NK-92 (cell line): ENCODE measurements around the gene MBP.
"Not testable (repeated sequence)": the region's sequence is repeated elsewhere in the genome, so short reads cannot be mapped to it uniquely, and the experiment has no call there.

ENCODE experiments used
- DNase-seq: peaks from one replicate; lab custom pipeline; 2025; ENCODE audit not compliant: unreplicated experiment; lab: John Stamatoyannopoulos, UW

Gene MBP

DNA sequence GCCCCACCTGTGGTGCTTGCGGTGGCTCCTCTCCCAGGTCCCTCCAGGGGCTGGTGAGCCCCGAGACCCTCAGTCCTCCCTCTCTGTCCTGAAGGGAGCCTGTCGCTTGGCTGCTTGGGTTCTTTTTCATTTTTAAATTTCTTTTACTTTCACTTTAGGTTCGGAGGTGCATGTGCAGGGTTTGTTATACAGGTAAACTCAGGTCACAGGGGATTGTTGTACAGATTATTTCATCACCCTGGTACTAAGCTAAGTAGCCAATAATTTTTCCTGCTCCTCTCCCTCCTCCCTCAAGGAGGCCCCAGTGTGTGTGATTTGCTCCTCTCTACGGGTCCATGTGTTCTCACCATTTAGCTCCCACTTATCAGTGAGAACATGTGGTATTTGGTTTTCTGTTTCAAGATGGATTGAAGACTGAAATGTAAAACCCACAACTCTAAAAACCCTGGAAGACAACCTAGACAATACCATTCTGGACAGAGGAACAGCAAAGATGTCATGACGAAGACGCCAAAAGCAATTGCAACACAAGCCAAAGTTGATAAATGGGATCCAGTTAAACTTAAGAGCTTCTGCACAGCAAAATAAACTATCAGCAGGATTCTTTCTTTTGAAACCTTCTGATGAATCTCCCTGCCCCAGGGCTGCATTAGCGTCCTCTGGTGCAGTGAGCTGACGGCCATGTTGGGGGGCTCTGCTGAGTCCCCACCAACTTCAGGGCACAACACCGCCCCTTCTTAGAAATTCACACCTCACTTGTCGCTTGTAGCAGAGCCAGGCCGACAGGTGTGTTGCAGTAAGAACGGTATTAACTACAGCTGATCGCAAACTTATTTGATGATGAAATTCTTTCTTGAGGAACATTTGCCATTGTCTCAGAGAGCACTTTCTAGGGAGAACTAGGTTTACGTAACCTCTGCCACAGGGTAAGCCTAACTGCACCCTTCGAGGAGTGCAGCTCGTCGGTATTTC lies 174.9 kb downstream of the MBP start:
- no peak for DNase-seq

DNA sequence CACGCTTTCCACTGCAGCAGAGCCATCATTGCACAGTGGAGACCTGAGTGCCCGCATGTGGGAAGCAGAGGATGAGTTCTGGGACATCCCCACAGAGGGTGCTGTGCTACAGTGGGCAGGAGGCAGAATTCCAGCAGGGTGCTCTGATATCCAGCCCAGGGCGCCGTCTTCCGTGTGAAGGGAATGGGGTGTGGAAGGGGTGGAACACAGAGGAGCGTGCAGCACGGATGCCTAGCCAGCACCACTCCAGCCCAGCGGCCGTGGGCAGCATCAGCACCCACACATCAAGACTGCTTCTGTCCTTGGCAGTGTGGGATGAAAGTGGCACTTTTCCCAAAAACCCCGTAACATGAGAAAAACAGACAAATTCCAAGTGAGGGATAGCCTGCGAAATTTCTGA lies 175.9 kb downstream of the MBP start:
- DNase-seq, result no peak

DNA sequence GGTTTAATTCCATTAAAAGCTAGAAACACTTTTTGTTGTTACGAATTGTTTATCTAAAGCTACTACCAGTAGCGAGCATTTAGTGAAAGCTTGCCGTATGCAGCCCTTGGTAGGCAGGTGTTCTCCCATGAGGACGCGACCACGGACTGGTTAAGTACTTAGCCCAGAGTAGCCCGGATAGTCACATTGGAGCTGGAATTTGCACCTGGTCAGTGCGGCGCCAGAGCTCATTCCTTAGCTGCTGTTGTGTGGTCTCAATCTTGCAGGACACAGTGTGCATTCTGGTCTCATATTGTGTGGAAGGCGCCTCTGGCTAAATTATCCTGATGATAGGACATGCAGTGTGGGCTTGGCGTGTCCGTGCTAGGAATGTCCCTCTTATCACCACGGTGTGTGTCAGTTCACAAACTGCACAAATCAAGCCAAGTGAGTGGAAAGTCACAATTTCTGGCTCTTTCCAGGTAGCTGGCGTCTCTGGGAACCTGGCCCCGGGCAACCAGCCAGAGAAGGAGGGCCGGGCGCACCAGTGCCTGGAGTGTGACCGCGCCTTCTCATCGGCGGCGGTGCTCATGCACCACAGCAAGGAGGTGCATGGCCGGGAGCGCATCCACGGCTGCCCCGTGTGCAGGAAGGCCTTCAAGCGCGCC lies 176.9 kb downstream of the MBP start:
- no peak for DNase-seq

DNA sequence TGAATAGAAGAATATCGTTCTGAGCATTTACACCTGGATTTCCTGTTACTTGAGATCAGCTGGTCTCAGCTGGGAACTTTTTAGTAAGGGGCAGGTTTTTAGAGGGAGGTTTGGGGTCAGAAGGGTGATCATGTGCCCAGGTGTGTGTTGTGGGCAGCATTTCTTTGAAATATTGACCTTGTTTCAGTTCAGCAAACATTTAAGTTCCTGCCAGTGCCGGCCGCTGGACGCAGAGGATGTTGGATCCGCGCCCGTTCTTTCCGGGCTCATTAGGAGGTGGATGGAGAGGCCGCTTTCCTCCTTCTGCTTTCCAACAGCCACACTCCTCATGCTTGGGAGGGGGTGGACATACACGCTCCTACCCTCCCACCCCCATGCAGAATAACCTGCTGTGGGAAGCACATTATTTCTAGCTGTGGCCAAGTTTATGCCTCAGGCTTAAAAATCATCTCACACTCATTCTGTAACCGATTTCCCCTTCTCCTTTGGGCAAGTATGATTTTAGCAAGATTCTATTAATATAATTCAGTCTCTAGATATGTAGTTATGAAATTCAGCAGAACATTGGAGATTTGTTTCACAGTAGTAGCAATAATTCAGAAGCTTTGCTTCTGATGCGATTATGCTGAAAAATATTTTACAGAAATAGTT lies 178.9 kb downstream of the MBP start:
- DNase-seq, result no peak

DNA sequence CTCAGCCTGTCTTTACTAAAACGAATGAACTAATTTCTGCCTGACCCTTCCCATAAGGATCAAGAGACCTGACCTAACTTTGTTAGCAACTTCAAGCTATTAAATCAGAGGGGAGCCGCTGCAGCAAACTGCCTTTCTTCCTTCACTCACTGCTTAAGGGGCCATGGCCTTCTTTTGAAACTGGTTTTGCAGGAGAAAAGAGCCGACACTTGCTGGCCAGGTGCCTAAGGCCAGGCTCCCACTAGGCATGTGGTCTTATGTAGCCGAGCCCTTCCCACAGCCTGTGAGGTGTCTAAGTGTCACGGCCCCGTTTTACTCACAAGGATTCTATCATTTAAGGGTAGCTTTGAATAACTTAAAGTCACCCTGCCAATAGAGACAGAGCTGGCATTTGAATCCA lies 179.4 kb downstream of the MBP start:
- no peak for DNase-seq

DNA sequence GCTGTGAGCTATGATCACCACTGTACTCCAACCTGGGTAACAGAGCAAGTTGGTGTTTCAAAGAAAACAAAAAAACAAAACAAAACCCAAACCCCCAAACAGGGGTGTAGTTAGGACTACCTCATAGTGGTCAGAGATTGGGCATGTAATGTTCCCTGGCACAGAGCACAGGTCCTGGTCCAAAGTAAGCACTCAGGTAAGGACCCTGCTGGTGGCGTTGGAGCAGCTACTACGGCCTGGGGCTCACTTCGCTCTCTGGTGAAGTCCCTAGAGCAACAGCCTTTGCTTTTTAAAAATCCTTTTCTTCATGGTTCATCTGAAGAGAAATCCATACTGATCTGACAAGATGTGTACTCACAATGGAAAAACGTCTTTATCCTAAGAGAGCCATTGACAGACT lies 179.8 kb downstream of the MBP start:
- DNase-seq, result no peak

DNA sequence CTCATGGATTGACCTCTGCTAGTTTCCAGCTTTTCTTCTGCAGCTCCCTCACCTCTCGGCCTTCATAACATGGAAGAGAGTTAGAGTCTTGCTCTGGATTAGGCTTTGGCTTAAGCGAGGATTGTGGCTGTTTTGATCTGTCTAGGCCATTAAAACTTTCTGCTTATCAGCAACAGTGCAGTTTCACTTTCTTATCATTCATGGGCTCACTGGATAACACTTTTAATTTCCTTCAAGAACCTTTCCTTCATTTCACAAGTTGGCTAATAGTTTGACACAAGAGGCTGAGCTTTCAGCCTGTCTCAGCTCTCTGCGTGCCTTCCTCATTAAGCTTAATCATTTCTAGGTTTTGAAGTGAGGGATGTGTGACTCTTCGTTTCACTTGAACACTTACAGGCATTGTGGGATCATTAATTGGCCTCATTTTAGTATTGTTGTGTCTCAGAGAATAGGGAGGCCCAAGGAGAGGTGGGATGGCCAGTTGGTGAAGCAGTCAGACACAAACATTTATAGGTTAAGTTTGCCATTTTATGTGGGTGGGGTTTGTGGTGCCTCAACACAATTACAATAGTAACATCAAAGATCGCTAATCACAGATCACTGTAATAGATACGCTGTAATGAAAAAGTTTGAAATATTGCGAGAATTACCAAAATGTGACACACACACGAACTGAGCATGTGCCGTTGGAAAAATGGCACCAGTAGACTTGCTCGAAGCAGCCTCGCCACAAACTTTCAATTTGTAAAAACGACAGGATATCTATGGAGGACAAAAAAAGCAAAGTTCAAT lies 180.9 kb downstream of the MBP start:
- no peak for DNase-seq

DNA sequence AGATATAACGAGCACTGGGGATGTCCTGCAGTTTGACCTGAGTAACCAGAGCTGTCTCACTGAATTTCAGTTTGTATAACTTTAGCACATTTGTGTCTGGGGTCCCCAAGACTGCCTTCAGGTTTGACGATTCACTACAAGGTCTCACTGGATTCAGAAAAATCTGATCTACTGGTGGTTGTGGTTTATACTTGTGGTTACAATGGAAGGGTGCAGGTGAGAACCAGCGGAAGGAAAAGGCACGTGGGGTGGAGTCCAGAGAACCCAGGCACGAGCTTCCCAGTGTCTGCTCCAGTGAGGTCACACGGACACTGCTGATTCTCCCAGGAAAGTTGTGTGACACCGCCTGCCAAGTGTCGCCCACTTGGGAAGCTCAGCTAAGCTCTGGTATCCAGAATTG lies 184.2 kb downstream of the MBP start:
- DNase-seq, result no peak

DNA sequence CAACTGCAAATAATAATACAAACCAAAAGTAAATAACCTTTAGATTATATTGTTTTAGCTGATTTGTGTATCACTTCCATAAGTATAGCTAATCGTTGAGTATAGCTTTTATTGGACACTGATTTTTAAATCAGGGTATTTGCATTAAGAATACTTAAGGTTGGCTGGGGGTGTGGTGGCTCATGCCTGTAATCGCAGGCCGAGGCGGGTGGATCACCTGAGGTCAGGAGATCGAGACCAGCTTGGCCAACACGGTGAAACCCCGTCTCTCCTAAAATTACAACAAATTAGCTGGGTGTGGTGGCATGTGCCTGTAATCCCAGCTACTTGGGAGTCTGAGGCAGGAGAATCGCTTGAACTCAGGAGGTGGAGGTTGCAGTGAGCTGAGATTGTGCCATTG lies 188.2 kb downstream of the MBP start:
- DNase-seq, result not testable (repeated sequence)

DNA sequence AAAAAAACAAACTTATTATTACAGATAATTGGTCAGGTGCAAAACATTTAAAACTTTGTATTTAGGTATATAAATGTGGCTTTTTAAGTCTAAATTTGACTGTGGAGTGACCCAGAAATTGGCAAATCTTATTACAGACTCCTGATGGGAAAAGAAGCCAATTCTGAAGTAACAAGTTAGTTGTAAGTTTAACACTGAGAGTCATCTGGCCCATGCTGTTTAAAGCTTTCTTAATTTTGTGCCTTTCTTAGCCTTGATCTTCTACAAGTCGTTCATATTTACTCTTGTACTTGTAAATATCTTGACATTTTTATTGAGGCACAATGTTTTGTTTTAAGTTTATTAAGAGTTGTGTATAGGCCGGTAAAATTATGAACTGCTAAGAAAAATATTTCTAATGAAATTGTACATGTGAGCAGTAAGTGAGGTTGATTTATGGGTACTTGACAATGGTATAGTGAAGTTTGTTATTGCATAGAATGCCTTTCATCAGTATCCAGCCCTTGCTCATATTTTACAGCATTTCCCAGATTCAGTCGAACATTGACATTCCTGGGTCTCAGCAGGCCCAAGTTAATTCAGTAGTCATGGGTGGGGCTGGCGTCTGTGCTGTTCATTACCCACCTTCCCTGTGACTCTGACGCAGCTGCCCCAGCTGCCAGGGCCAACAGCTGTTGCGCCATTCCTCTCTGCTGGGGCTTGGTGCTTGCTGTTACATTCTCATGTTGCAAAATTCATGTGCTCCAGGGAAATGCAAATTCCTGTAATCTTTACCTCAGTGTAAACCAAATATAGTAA lies 188.8 kb downstream of the MBP start:
- DNase-seq, result no peak

DNA sequence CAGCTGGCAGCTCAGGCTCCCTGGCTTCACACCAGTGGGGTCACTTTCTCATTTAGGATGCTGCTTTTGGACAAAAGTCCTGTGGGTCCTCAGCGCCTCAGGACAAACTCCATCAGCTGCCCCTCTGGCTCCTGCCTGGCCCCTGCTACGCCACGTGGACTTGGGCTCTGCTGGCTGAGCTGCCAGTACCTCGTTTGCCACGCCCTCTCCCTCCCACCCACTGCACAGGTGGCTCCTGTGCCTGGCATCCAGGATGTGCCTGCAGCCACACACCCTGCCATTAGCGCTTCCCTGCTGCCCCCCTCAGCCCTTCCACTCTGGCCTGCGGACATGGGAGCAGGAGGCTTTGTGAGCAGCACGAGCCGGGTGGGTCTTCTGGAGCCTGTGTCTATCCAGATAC lies 191.3 kb downstream of the MBP start:
- no peak for DNase-seq

DNA sequence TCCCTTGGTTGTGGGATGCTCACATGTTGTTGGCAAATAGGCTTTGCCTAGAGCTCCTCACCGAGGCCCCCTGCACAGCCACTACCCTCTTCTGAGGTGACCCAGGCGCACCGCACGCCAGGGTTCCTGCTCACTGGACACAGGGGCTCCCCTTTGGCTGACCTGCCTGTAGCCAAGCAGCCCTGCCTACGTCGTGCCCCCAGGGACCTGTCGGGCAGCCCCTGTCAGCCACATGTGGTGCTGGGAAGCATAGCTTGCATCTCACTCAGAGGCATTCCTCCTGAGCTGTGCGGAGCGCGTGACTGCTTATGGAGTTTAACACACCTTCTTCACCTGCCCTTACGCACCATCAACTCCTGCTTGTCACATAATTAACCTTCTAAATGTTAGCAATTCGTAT lies 194.0 kb downstream of the MBP start:
- DNase-seq, result no peak

DNA sequence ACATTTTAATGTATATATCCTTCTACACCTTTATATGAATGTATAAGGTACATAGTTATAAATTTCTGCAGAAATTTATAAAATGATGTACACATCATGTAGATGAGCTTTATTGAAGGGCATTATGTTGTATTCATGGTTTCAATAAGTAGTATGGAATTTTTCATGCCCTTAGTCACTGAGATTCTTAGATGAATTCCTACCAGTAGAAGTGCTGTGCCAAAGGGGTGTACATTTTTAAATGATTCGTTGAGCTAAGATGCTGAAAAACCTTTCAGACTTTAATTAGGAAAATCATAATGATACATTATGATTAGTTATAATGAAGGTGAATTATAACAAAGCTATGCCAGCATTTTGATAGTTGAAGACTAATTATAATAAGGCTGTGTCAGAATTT lies 195.0 kb downstream of the MBP start:
- no peak for DNase-seq

DNA sequence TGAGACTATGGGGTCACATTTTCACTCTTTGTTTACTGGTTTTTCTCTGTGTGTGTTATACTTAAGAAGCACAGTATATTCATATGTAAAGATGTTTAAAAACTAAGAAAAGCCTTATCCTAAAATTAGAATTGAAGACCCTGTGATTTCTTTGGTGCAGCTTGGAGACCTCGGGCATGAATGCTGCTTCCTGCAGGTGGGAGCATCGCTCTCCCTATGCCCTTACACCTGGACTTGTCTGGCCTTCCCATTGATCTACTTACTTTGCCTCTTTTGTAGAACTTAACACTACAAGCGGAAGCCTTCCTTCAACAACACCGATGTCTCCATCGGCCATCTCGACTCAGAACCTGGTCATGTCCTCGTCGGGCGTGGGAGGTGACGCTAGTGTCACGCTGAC lies 195.7 kb downstream of the MBP start:
- DNase-seq, result no peak

DNA sequence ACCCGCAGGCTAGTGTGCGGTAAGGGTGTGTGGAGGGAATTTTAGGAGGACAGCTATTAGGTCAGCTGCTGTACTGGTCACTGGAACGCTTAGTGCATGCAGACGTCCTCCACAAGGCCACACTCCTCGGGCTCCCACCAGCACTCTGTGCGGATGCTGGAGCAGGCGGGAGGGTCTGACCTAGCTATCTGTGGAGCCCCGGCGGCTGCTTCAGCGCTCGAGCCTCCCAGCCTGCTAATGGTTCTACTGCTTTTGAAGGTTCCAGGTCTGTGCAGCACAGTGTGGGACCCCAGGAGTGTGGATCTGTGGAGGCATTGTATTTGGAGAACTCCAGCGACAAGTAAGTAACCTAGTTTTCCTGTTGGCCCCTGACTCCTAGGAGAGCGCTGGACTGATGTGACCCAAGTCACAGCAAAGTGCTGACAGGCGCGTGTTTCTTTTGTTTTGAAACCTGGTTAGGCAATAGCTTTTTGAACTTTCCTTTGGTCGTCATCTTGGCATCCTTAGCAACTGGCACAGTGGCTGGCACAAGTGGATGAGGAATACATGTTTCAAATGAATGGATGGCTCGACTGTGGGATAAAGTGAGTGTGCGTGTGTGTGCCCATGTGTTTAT lies 196.8 kb downstream of the MBP start:
- DNase-seq, result no peak

DNA sequence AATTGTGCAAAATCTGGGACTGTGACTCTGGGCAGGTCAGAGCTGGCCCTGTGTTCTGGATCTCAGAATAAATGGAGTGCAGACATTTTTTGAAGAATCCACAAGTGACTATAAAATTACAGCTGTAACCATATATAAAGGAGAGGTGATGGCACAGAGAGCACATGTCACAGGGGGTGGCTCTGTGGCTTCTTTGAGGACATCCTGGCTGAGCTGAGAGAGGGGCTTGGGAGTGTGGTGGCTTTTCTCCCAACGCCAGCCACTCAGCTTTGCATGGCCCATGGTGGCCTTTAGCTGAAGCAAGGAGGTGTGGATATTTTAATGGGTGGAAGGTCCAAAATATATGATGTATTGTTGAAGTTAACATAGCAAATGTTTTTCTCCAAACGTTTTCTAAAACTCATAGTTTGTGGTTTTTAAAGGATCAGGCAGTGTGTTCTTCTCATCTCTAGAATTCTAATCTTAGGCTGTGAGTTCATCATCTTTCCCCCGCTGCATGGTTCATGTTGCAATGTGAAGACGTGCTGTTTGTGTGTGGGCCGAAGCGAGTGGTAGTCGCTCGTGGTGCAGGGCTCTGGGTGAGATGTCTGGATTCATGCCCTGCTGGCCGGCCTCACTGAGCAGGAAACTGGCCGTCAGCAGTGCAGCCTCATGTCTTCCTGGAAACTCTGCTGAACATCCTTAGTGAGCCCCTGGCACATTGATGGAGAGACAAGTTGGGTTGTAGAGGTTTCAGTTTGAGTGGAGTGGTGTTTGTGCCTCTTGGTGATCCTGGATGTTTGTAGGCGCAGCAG lies 200.4 kb downstream of the MBP start:
- no peak for DNase-seq

DNA sequence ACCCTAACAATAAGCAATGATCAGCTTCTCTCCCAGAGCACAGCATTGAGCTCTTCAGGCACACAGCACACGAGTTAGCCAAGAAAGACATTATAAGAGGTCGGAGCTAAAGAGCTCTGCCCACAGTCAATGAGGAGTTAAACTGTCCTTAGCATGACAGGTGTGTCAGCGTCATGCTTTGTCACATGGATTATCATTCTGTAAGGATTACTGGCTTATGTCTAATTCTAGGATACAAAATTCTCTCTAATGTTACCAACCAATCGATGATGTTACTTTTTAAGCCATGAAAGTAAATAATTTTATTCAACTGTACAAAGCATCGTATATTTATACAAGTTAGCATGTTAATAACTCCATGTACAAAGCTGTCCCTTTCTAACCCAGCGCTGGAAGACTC lies 201.4 kb downstream of the MBP start:
- DNase-seq, result no peak
